ENCODE results near the gene ADAMTS12.

Gene ADAMTS12

GRCh38 chr5:33891788-33892619, at the start of gene ADAMTS12:
ADAMTS12 (minus strand) TSS chr5:33891990; CDS start chr5:33891856, 134 bp downstream.
- in situ Hi-C loops (cut with HindIII; ENCODE audit: low pct_ligation_motif_present, low pct_unique_long_range_greater_than_20kb, low sequenced_read_pairs) = no loop called here
- no peak for DNase-seq

DNA sequence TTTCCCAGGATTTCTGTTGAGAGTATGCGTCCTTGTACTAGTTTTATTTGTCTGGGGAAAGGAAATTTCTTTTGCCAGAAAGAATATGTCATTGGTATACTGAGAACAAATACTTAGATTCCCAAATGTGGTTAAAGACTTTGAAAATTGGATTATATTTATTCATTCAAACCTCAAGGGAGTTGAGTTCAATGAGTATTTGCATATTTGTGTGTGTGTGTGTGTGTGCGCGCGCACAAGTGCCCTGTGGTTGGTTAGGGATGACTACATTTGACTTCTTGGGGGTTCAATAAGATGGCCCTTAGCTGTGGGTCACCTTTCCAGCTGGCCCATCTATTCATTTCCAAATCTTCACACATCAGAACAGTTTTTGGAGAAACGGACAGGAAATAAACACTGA, 49.3 kb upstream of the ADAMTS12 start:
- no peak for DNase-seq
- in situ Hi-C loops (cut with HindIII; ENCODE audit: low pct_ligation_motif_present, low pct_unique_long_range_greater_than_20kb, low sequenced_read_pairs) = no loop called here

DNA sequence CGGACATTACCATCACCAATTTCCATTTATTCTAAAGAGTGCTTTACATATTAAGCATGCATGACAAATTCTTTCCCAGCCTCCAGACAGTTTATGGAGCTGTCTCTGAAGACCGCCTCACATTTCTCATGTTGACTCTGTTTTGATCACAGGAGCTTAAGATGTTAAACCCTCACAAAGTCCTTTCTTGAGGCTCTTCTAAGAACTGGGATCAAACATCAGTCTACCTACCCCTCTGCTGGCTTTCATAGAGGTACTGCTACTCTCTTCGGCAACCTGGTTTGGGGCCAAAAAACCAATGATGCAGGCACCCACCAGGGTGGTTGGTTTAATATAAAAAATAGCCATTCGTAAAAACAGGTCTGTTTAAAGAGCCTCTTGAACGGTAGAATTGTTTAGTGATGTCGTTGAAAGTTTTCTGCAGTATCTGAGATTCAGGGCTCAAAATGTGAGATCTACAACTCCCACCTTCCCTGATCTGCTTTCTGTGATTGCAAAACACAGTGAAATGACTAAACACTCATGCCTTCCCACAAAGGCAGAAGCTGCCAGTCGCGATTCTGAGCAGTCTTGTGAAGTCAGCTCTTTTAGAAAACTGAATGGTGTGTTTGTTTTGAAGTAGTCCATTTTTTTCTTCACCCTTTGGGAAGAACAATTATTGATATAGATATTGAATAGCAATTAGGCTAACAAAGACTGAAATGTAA, 47.9 kb upstream of the ADAMTS12 start:
- in situ Hi-C loops (cut with HindIII; ENCODE audit: low pct_ligation_motif_present, low pct_unique_long_range_greater_than_20kb, low sequenced_read_pairs) = no loop called here
- no peak for DNase-seq

- in situ Hi-C loops (cut with HindIII; ENCODE audit: low pct_ligation_motif_present, low pct_unique_long_range_greater_than_20kb, low sequenced_read_pairs) = no loop called here
- DNase-seq = no peak
Measured at GRCh38 chr5:33938881-33939280, 47.1 kb upstream of the ADAMTS12 start.

DNA sequence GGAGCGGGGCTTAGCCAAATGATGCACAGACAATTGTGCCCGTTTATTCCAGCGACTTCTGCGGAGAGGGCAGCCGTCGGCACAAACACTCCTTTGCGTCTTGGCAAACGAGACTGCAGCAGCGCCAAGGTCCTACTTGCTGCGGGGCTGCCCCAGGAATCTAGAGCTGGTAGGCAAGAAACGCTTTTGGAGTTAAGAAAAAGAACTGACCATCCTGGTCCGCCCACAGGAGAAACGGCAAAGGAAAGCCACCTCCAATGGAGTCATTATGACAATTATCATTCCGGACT, 46.7 kb upstream of the ADAMTS12 start:
- in situ Hi-C loops (cut with HindIII; ENCODE audit: low pct_ligation_motif_present, low pct_unique_long_range_greater_than_20kb, low sequenced_read_pairs) = no loop called here
- DNase-seq = no peak

GRCh38 chr5:33937707-33938506, 46.1 kb upstream of the ADAMTS12 start:
- DNase-seq = no peak
- in situ Hi-C loops (cut with HindIII; ENCODE audit: low pct_ligation_motif_present, low pct_unique_long_range_greater_than_20kb, low sequenced_read_pairs) = no loop called here

- DNase-seq = no peak
- in situ Hi-C loops (cut with HindIII; ENCODE audit: low pct_ligation_motif_present, low pct_unique_long_range_greater_than_20kb, low sequenced_read_pairs) = no loop called here
Measured at GRCh38 chr5:33937017-33937706, 45.4 kb upstream of the ADAMTS12 start.

DNA sequence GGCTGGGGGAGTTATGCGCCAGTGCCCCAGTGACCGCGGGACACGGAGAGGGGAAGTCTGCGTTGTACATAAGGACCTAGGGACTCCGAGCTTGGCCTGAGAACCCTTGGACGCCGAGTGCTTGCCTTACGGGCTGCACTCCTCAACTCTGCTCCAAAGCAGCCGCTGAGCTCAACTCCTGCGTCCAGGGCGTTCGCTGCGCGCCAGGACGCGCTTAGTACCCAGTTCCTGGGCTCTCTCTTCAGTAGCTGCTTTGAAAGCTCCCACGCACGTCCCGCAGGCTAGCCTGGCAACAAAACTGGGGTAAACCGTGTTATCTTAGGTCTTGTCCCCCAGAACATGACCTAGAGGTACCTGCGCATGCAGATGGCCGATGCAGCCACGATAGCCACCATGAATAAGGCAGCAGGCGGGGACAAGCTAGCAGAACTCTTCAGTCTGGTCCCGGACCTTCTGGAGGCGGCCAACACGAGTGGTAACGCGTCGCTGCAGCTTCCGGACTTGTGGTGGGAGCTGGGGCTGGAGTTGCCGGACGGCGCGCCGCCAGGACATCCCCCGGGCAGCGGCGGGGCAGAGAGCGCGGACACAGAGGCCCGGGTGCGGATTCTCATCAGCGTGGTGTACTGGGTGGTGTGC, 44.7 kb upstream of the ADAMTS12 start, which contains the start of gene RXFP3:
TSS of gene RXFP3 (plus strand) at position 6 of the 636 bp plus-strand sequence. CDS start at position 361, 355 bp downstream.
- no peak for DNase-seq
- in situ Hi-C loops (cut with HindIII; ENCODE audit: low pct_ligation_motif_present, low pct_unique_long_range_greater_than_20kb, low sequenced_read_pairs) = no loop called here

GRCh38 chr5:33936004-33936380, 44.2 kb upstream of the ADAMTS12 start:
- in situ Hi-C loops (cut with HindIII; ENCODE audit: low pct_ligation_motif_present, low pct_unique_long_range_greater_than_20kb, low sequenced_read_pairs) = no loop called here
- peak; percentile 45 for DNase-seq

DNA sequence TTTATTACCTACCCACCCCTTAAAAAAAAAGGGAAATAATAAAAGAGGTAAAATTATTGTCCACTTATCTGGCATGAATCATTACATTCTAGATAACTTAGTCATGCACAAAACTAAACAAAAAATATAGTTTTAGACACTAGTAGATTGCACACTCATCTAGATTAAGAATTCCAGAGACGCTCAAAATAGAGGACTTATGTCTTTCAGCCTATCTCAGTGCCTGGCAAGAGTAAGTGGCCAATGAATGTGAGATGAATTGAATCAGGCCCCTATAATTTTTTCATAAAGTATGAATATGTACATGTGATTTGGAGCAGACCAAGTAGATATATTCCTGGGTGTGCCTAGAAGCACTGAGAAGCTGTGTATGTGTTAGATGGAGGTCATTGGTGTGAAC, 42.4 kb upstream of the ADAMTS12 start:
- no peak for DNase-seq
- in situ Hi-C loops (cut with HindIII; ENCODE audit: low pct_ligation_motif_present, low pct_unique_long_range_greater_than_20kb, low sequenced_read_pairs) = no loop called here

- in situ Hi-C loops (cut with HindIII; ENCODE audit: low pct_ligation_motif_present, low pct_unique_long_range_greater_than_20kb, low sequenced_read_pairs) = no loop called here
- DNase-seq = no peak
Measured at GRCh38 chr5:33933723-33934169, 42.0 kb upstream of the ADAMTS12 start.

GRCh38 chr5:33931136-33931535, 39.3 kb upstream of the ADAMTS12 start:
- in situ Hi-C loops (cut with HindIII; ENCODE audit: low pct_ligation_motif_present, low pct_unique_long_range_greater_than_20kb, low sequenced_read_pairs) = no loop called here
- DNase-seq = no peak

GRCh38 chr5:33929925-33930690, 38.3 kb upstream of the ADAMTS12 start:
- in situ Hi-C loops (cut with HindIII; ENCODE audit: low pct_ligation_motif_present, low pct_unique_long_range_greater_than_20kb, low sequenced_read_pairs) = no loop called here
- no peak for DNase-seq

DNA sequence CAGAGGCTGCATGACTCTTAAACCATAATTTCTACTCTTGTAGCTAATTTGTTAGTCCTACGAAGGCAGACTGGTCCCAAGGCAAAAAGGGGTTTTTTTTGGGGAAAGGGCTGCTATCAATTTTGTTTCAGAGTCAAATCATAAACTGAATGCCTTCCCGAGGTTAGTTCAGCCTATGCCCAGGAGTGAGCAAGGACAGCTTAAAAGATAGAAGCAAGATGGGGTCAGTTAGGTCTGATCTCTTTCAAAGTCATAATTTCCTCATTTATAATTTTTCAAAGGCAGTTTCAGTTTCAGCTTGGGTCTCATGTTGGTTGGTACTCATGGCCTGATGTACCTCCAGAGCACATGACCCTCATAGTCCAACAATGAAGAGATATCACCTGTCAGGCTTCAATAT, 36.5 kb upstream of the ADAMTS12 start:
- in situ Hi-C loops (cut with HindIII; ENCODE audit: low pct_ligation_motif_present, low pct_unique_long_range_greater_than_20kb, low sequenced_read_pairs) = no loop called here

DNA sequence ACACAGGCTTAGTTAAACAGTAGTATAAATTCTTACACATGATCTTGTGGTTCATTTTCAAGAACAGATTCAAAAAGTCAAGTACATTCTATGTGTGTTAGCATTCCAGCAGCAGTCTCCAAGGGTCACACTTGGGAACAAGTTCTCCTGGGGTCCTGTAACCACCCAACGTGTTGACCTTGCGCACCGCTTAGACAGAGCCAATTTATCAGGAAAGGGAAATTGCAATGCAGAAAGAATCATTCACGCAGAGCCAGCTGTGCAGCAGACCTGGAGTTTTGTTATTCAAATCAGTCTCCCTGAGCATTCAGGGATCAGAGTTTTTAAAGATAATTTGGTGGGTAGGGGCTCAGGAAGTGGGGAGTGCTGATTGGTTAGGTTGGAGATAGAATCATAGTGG, 35.9 kb upstream of the ADAMTS12 start:
- in situ Hi-C loops (cut with HindIII; ENCODE audit: low pct_ligation_motif_present, low pct_unique_long_range_greater_than_20kb, low sequenced_read_pairs) = no loop called here
- DNase-seq = no peak

More for the DNA sequence above, 36.5 kb upstream of the ADAMTS12 start:
- DNase-seq = no peak

GRCh38 chr5:33925278-33925677, 33.5 kb upstream of the ADAMTS12 start:
- in situ Hi-C loops (cut with HindIII; ENCODE audit: low pct_ligation_motif_present, low pct_unique_long_range_greater_than_20kb, low sequenced_read_pairs) = no loop called here
- no peak for DNase-seq

GRCh38 chr5:33921002-33921401, 29.2 kb upstream of the ADAMTS12 start:
- DNase-seq = no peak
- in situ Hi-C loops (cut with HindIII; ENCODE audit: low pct_ligation_motif_present, low pct_unique_long_range_greater_than_20kb, low sequenced_read_pairs) = no loop called here
